Measurements from ENCODE around the gene SNX25. TPM values are rescaled to one million over a fixed set of nuclear protein-coding genes. Genes with fewer than 3 reads are reported as not detected.

Gene SNX25
- total and polyA plus RNA-seq, 2 experiments from 2014 or later: 6.9 to 25.0 TPM

GRCh38 chr4:185224597-185224996, 15.2 kb downstream of the SNX25 start:
- no peak overlapping the region for H3K27ac ChIP-seq (ENCODE audit: low read depth)
- H3K27me3 ChIP-seq (ENCODE audit: insufficient read depth): no peaks in the 10 kb centered on the region
- 0 out of 2 replicates have a peak, but pooled peaks cover 6% of the 10 kb centered on the region for H3F3A ChIP-seq (replicated peaks; ENCODE audit: low read depth)
- no peak overlapping the region for H2AFZ ChIP-seq
- Mint-ChIP-seq H3K4me3 (no peak overlapping the region), H3K27ac (no peak overlapping the region), H3K9me3 (no peaks in the 10 kb centered on the region; the same call in 2 of the 3 replicates), H3K36me3 (ENCODE audit: low read depth) (no peaks in the 10 kb centered on the region; the same call in 2 of the 3 replicates), H3K4me1 (peaks cover 9% of the 10 kb centered on the region), H3K27me3 (ENCODE audit: insufficient read depth, low read depth, poor library complexity) (no peaks in the 10 kb centered on the region)
- ATAC-seq (no peak), DNase-seq (ENCODE audit: low spot score) (no peak)
- H3K4me1 ChIP-seq (ENCODE audit: insufficient read depth): 0 out of 2 replicates have a peak, but pooled peaks cover under 1% of the 10 kb centered on the region
- peaks cover 71% of the 10 kb centered on the region for H3K79me2 ChIP-seq (replicated peaks; ENCODE audit: insufficient read depth)
- H4K20me1 ChIP-seq (replicated peaks; ENCODE audit: insufficient read depth): no peaks in the 10 kb centered on the region; the same call in 1 of the 2 replicates
- H3K4me3 ChIP-seq: no peak overlapping the region
- no peaks in the 10 kb centered on the region for H3K9me2 ChIP-seq (ENCODE audit: insufficient read depth)
- H3K36me3 ChIP-seq (ENCODE audit: insufficient read depth): no peaks in the 10 kb centered on the region
- TF ChIP-seq CTCF (conservative IDR thresholded peaks at IDR 0.05; ENCODE audit: low read depth in 2 of 2) (peak in 1 of 2 experiments; percentile 17; a peak in 1 of 4 replicates), EZH2 (IDR thresholded peaks at IDR 0.05; ENCODE audit: low read depth, unreplicated experiment) (no peak)
- H3K4me2 ChIP-seq: no peak overlapping the region

DNA sequence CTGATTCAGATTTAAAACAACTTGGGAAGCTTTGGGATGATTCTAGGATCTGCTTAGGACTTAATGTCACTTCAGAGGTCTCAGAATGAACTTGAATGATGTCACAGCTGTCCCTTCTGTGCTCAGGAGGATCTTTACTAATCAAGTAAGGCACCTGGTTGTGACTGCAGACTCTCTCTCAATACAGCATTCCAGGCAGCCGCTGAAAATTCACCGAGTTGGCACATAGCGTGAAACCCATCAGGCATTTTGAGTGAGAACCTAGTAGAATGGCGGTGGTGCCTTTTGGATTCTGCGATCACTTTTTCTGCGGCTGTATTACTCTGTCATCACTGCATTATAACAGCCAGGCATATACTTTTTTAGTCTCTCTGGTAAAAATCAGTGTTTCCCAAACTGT, 16.5 kb downstream of the SNX25 start:
- Mint-ChIP-seq H3K4me3 (no peak overlapping the region), H3K27me3 (ENCODE audit: insufficient read depth, low read depth, poor library complexity) (no peaks in the 10 kb centered on the region), H3K27ac (no peak overlapping the region), H3K36me3 (ENCODE audit: low read depth) (no peaks in the 10 kb centered on the region; the same call in 2 of the 3 replicates), H3K4me1 (peaks cover 5% of the 10 kb centered on the region), H3K9me3 (no peaks in the 10 kb centered on the region; the same call in 2 of the 3 replicates)
- no peaks in the 10 kb centered on the region for H3K36me3 ChIP-seq (ENCODE audit: insufficient read depth)
- DNase-seq (ENCODE audit: low spot score): no peak
- peaks cover 73% of the 10 kb centered on the region for H3K79me2 ChIP-seq (replicated peaks; ENCODE audit: insufficient read depth)
- H4K20me1 ChIP-seq (replicated peaks; ENCODE audit: insufficient read depth): no peaks in the 10 kb centered on the region; the same call in 1 of the 2 replicates
- H2AFZ ChIP-seq: no peak overlapping the region
- H3K9me2 ChIP-seq (ENCODE audit: insufficient read depth): no peaks in the 10 kb centered on the region
- no peaks in the 10 kb centered on the region for H3K27me3 ChIP-seq (ENCODE audit: insufficient read depth)
- no peaks in the 10 kb centered on the region for H3K4me1 ChIP-seq (ENCODE audit: insufficient read depth)
- no peak for ATAC-seq
- H3K27ac ChIP-seq (ENCODE audit: low read depth): peak overlapping the region; percentile 12; the same call in 1 of the 2 replicates
- 0 out of 2 replicates have a peak, but pooled peaks cover 6% of the 10 kb centered on the region for H3F3A ChIP-seq (replicated peaks; ENCODE audit: low read depth)
- H3K4me2 ChIP-seq: no peak overlapping the region
- no peak overlapping the region for H3K4me3 ChIP-seq
- no peak for TF ChIP-seq JUNB (IDR thresholded peaks at IDR 0.05; ENCODE audit: unreplicated experiment)
- no peak for TF ChIP-seq ZNF114 (CRISPR knock-in tag; IDR thresholded peaks at IDR 0.05)
- TF ChIP-seq, protein P1, sequence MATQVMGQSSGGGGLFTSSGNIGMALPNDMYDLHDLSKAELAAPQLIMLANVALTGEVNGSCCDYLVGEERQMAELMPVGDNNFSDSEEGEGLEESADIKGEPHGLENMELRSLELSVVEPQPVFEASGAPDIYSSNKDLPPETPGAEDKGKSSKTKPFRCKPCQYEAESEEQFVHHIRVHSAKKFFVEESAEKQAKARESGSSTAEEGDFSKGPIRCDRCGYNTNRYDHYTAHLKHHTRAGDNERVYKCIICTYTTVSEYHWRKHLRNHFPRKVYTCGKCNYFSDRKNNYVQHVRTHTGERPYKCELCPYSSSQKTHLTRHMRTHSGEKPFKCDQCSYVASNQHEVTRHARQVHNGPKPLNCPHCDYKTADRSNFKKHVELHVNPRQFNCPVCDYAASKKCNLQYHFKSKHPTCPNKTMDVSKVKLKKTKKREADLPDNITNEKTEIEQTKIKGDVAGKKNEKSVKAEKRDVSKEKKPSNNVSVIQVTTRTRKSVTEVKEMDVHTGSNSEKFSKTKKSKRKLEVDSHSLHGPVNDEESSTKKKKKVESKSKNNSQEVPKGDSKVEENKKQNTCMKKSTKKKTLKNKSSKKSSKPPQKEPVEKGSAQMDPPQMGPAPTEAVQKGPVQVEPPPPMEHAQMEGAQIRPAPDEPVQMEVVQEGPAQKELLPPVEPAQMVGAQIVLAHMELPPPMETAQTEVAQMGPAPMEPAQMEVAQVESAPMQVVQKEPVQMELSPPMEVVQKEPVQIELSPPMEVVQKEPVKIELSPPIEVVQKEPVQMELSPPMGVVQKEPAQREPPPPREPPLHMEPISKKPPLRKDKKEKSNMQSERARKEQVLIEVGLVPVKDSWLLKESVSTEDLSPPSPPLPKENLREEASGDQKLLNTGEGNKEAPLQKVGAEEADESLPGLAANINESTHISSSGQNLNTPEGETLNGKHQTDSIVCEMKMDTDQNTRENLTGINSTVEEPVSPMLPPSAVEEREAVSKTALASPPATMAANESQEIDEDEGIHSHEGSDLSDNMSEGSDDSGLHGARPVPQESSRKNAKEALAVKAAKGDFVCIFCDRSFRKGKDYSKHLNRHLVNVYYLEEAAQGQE (IDR thresholded peaks at IDR 0.05; ENCODE audit: unreplicated experiment): no peak
- TF ChIP-seq ZNF331 (CRISPR knock-in tag; IDR thresholded peaks at IDR 0.05; ENCODE audit: low read depth): no peak
- TF ChIP-seq ETS1 (IDR thresholded peaks at IDR 0.05): no peak
- TF ChIP-seq STAT1 (IDR thresholded peaks at IDR 0.05; ENCODE audit: unreplicated experiment): no peak
- no peak for TF ChIP-seq EZH2 (IDR thresholded peaks at IDR 0.05; ENCODE audit: low read depth, unreplicated experiment)

Data from GM23338 (cell line).